Measurements from ENCODE around the gene NQO2. TPM values are rescaled to one million over a fixed set of nuclear protein-coding genes. Genes with fewer than 3 reads are reported as not detected.

The NQO2 gene
- total and polyA plus RNA-seq, 2 donors from 2014 or later, result 37.0 to 291 TPM

DNA sequence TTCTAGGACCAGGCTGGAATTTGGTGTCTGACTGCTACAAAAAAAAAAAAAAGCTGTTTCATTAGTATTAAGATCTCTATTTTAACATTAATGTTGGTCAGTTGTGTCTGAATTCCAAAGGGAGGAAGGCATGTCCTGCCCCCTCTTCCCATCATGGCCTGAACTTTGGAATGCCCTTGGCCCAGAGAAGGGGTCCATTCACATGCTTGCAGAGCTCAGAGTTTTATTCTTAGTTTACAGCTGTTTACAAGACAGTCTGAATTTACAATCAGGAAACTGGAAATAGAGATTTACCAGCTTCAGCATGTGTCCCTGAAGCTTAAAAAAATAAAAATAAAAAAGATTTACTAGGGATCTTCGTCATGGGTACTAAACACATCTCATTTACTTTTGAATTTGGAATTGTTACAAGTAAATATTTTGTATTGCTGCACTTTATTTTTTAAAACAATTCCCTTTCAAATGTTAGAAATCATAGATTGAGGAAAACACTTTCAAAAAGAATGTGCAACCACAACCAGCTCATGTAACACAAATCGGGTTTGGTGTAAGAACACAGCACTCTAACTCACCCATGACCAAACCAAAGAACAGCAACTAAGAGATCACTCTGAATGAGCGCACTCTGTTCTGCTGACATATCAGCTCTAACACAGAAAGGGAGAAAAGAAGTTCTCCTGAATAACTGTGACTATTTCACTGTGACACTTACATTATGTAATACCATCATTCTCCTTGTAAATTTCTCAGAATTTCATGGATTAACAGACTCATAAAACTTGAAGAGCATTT is 21.7 kb upstream of the NQO2 start:
- TF ChIP-seq, protein P1, sequence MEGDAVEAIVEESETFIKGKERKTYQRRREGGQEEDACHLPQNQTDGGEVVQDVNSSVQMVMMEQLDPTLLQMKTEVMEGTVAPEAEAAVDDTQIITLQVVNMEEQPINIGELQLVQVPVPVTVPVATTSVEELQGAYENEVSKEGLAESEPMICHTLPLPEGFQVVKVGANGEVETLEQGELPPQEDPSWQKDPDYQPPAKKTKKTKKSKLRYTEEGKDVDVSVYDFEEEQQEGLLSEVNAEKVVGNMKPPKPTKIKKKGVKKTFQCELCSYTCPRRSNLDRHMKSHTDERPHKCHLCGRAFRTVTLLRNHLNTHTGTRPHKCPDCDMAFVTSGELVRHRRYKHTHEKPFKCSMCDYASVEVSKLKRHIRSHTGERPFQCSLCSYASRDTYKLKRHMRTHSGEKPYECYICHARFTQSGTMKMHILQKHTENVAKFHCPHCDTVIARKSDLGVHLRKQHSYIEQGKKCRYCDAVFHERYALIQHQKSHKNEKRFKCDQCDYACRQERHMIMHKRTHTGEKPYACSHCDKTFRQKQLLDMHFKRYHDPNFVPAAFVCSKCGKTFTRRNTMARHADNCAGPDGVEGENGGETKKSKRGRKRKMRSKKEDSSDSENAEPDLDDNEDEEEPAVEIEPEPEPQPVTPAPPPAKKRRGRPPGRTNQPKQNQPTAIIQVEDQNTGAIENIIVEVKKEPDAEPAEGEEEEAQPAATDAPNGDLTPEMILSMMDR (IDR thresholded peaks at IDR 0.05; ENCODE audit: borderline replicate concordance, extremely low read depth, insufficient read depth), result no peak
- FAIRE-seq (no peak), DNase-seq (peak in 3 of 5 donors; percentile 28 to 79 (median 43))
- peak overlapping the region; percentile 48 to 60 for H3K27ac ChIP-seq (ENCODE audit: low read depth in 2 of 2, low read length in 2 of 2)
- H3K9ac ChIP-seq (ENCODE audit: low read length in 3 of 3), result no peak overlapping the region
- H3K4me1 ChIP-seq (ENCODE audit: control insufficient read depth in 2 of 3, insufficient read depth in 2 of 3, low read depth in 1 of 3, low read length in 3 of 3), result peaks cover 0 to 15% (median 12%) of the 10 kb centered on the region in 3 donors
- no peaks in the 10 kb centered on the region for H3K36me3 ChIP-seq (ENCODE audit: control insufficient read depth in 2 of 3, insufficient read depth in 3 of 3, low read length in 3 of 3)
- no peaks in the 10 kb centered on the region for H3K27me3 ChIP-seq (ENCODE audit: control insufficient read depth, insufficient read depth, low read length)
- H3K4me3 ChIP-seq (ENCODE audit: low read length in 3 of 3), result no peak overlapping the region
- no peaks in the 10 kb centered on the region for H3K9me3 ChIP-seq (ENCODE audit: control insufficient read depth in 2 of 3, insufficient read depth in 1 of 3, low read length in 3 of 3)
- intact Hi-C loops (cut with DNase I), result no loop called here

DNA sequence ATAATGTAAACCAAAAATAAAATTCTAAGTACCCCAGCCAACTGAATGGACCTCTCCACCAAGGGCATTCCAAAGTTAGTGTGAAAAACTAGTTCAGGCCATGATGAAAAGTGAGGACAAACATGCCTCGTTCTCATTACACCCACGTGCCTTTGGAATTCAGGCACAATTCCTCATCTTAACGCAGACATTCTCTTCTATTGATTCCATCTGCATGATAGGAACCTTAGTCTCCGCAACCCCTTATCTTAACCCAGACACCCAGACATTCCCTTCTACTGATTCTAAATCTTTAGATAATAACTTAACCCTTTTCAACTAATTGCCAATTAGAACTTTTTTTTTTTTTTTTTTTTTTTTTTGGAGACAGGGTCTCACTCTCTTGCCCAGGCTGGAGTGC is 20.8 kb upstream of the NQO2 start:
- TF ChIP-seq, protein P1 (IDR thresholded peaks at IDR 0.05; ENCODE audit: borderline replicate concordance, extremely low read depth, insufficient read depth), result no peak
- DNase-seq (peak in 1 of 5 donors; percentile 11), FAIRE-seq (no peak)
- no peak overlapping the region for H3K9ac ChIP-seq (ENCODE audit: low read length in 3 of 3)
- H3K27ac ChIP-seq (ENCODE audit: low read depth in 2 of 2, low read length in 2 of 2), result no peak overlapping the region
- no peaks in the 10 kb centered on the region for H3K27me3 ChIP-seq (ENCODE audit: control insufficient read depth, insufficient read depth, low read length)
- no peaks in the 10 kb centered on the region for H3K9me3 ChIP-seq (ENCODE audit: control insufficient read depth in 2 of 3, insufficient read depth in 1 of 3, low read length in 3 of 3)
- no peaks in the 10 kb centered on the region for H3K36me3 ChIP-seq (ENCODE audit: control insufficient read depth in 2 of 3, insufficient read depth in 3 of 3, low read length in 3 of 3)
- intact Hi-C loops (cut with DNase I), result no loop called here
- H3K4me3 ChIP-seq (ENCODE audit: low read length in 3 of 3), result no peak overlapping the region
- peaks cover 0 to 15% (median 12%) of the 10 kb centered on the region in 3 donors for H3K4me1 ChIP-seq (ENCODE audit: control insufficient read depth in 2 of 3, insufficient read depth in 2 of 3, low read depth in 1 of 3, low read length in 3 of 3)

GRCh38 chr6:2979819-2980464 is 19.8 kb upstream of the NQO2 start:
- H3K9ac ChIP-seq (ENCODE audit: low read length in 3 of 3), result no peak overlapping the region
- TF ChIP-seq, protein P1 (IDR thresholded peaks at IDR 0.05; ENCODE audit: borderline replicate concordance, extremely low read depth, insufficient read depth), result no peak
- DNase-seq (peak in 1 of 5 donors; percentile 10), FAIRE-seq (no peak)
- H3K27me3 ChIP-seq (ENCODE audit: control insufficient read depth, insufficient read depth, low read length), result no peaks in the 10 kb centered on the region
- intact Hi-C loops (cut with DNase I), result no loop called here
- no peaks in the 10 kb centered on the region for H3K9me3 ChIP-seq (ENCODE audit: control insufficient read depth in 2 of 3, insufficient read depth in 1 of 3, low read length in 3 of 3)
- no peaks in the 10 kb centered on the region for H3K36me3 ChIP-seq (ENCODE audit: control insufficient read depth in 2 of 3, insufficient read depth in 3 of 3, low read length in 3 of 3)
- no peak overlapping the region for H3K27ac ChIP-seq (ENCODE audit: low read depth in 2 of 2, low read length in 2 of 2)
- peaks cover 0 to 15% (median 12%) of the 10 kb centered on the region in 3 donors for H3K4me1 ChIP-seq (ENCODE audit: control insufficient read depth in 2 of 3, insufficient read depth in 2 of 3, low read depth in 1 of 3, low read length in 3 of 3)
- H3K4me3 ChIP-seq (ENCODE audit: low read length in 3 of 3), result no peak overlapping the region
